DMS79 (cell line): Measurements from ENCODE around the gene TMEM212.
"Not testable (repeated sequence)": the region's sequence is repeated elsewhere in the genome, so short reads cannot be mapped to it uniquely, and the experiment has no call there.

Experiments used
- DNase-seq: peaks from one replicate; lab custom pipeline; 2025; lab: John Stamatoyannopoulos, UW

The TMEM212 gene

DNA sequence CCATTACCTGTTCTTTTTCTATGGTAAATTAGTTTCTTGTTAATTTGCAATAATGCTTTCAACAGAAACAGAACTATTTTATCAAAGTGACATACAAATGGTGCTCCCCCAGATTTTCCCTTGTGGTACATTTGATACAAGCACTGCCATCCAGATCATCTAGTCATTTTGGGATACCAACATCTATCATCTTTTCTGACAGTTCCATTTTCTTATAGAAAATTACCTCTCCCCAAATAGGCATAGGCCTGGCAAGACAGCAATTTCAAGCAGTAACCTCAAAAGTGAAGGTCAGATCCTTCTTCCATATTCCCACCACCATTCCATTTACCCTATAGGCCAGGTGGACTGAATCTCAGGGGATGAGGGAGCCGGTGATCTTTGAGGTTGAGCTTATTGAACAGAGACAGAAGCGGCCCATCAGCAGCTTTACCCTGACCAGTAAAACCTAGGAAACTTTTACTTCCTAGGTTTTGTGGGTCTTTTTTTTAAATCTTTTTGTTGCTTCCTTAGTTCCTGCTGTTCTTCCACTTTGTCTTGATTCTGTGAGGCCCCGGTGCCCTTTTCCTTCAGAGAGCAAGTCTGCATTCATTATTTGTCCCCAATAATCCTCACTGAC lies 29.8 kb upstream of the TMEM212 start:
- DNase-seq: no peak

DNA sequence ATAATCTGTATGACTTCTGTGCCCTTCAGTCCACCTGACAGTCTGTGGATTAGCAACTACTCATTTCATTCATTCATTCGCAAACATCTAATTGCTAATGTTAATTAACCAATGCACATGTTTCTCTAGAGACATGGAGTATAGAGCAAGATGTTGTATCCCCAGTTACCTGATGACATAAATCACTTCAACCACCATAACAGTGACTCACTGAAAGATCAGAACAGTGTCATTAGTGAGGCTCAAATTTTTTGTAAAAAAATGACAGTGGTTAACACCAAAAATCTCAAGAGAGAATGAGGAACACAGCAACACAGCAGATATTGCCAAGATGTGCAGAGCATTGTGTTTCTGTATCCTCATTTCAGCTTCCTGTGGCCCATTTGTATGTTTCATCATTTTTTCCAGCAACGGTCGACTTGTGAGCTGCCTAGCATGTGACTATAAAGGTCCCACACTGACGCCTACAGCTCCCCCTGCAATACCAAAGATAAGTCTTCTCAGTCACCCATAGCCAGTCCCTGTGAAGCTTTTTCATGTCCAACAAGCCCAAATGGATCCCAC lies 29.2 kb upstream of the TMEM212 start:
- no peak for DNase-seq

DNA sequence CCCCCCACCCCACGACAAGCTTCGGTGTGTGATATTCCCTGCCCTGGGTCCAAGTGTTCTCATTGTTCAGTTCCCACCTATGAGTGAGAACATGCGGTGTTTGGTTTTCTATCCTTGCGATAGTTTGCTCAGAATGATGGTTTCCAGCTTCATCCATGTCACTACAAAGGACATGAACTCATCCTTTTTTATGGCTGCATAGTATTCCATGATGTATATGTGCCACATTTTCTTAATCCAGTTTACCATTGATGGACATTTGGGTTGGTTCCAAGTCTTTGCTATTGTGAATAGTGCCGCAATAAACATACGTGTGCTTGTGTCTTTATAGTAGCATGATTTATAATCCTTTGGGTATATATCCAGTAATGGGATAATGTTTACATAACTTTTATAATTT lies 28.5 kb upstream of the TMEM212 start:
- not testable (repeated sequence) for DNase-seq

DNA sequence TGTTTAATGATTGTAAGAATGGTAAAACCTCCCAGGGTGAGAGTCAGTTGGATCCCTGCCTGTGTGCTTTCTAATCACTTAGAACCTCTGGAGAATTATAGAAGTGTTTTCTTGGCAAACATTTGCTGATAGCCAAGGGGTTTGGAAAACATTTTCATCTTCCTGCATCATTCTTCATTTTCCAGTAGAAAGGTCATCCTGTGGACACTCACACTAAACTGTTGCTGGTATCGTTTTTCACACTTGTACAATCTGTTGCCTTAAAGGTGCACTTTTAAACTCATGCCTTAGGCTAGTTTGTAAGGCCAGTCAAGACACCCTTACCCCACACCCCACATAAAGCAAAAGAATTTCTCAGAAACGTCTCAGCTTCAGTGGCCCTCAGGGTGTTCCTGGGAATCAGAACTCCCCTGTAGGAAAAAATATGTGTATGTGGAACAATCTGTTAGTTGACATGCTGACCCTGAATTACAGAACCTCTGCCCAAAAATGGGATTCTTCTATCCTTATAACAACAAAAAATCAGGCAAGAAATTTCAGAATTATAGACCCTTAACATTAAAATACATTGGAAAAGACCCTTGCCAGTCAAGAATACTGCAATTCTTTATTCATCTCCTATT lies 27.1 kb upstream of the TMEM212 start:
- DNase-seq: no peak

DNA sequence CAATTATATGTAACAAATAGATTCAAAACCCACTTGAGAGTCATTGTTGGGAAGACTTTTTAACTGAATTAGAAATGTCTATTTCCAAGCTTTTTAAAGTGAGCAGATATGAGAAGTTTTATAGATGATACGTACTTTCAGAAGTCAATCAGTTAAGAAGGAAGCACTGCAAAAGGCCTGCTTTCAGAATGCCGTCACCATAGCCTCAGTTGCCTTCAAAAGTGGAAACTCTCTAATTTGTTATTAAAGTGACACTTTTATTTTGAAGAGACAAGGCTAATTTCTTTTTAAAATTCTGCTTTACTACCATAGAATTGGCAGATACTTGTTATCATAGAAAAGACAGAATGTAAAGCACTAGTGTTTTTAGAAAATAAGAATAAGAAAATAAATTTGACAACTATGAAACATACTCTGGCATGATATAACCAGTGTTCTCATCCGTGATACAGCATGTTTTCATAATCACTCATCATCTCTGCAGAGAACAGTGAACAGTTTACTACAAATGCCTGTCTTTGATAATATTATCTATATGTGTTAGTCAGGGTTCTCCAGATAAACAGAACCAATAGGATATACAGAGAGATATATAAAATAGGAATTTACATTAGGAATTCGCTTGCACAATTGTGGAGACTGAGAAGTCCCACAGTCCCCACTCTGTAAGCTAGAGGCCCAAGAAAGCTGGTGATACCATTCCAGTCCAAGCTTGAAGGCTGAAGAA lies 25.9 kb upstream of the TMEM212 start:
- DNase-seq: no peak

DNA sequence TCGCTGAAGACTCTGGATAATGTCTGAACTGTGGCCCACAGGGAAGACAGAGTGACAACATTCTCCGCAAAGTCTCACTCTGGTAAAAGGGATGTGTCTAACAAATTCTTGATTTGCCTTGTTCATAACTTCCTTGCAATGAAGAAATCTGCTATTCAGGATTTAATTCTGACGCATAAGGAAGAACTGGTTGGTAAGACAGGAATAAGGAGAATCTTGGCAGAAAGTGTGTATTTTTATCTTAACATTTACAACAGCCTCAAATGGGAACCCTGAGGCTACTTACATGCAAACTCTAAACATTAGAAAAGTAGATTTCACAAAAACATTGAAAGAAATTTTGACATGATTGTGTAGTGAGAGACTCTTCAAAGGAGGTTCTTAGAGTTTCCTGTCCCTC lies 22.1 kb upstream of the TMEM212 start:
- DNase-seq: no peak

DNA sequence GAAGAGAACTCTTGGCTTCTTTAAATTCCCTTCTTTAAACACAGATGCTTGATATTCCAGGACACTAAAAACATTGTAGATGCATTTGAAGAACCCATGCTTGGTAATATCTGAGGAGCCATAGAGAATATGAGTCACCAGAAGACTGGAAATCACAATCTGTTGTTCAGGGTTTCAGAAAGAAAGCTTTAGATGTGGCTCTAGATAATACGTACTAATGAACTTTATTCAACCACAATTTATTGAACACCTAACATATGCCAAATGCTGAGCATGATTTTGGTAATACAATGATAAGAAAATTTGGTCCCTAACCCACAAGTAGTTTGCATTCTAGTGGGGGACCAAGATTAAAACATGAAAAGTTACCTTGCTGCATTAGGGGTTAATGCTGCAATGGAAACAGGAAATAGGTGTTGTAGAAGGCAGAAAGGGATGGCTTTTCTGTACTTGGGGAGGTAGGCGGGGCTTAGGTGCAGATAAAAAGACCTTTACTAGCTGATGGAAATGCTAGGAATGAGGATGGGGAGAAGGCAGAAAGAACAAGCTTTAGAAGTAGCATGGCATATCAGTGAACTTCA lies 21.3 kb upstream of the TMEM212 start:
- DNase-seq: no peak

DNA sequence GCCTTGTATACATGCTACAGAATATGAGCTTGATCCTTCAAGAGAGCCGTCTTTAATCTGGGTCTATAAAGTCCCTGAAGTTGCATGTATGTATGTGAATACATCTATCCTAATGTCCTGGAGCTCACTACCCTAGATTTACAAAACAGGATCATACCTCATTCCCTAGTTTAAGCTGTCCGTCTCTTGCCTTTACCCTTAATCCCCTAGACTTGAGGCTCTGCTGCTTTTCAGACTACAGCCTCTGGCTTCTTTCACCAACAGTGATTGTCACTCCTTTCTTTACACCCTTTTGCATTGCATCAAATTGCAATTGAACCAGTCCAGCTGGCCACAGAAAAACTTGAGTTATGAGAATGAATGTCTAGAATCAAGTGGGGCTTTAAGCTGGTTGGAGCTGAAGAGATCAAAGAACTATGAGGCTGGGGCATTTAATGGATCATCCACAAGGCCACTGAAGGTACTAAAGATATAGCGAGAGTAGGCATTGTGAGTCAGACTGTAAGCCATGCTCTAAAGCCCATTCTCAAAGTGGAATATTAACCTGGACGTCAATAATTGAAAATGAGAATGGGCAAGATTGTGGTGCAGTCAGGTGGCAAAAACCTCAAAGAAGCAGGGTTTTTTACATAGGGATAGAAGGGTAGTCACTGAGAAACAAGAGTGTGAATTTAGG lies 20.6 kb upstream of the TMEM212 start:
- DNase-seq: no peak

DNA sequence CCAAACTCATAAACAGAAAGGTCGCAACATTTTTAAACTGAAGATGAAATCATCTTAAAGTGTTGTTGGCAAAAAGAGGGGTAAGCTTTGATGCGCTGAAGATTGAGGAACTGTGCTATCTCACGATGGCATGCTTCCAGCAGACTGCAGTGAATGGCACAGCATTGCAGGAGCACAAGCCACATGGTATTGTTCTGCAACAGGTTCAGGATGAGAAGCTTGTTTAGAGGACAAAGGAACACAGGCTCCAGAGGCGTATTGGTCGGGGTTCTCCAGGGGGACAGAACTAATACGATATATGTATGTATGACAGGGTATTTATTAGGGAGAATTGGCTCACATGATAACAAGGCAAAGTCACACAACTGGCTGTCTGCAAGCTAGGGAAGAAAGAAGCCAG lies 19.0 kb upstream of the TMEM212 start:
- no peak for DNase-seq

DNA sequence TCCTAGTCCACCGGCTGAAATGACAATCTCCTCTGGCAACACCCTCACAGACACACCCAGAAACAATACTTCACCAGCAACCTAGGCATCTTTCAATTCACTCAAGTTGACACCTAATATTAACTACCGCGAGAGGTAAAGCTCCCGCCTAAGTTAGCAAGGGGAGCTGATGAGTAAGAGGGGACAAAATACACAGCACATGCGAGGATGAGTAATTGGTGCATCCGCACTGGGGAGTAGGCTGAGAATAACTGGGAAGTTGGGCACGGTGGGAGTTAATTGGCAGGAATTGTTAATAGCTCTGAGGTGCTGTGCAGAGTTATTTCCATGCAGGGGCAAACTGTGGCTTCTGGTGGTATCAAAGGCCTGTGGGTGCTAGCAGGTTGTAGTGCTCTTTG lies 18.3 kb upstream of the TMEM212 start:
- DNase-seq: no peak

DNA sequence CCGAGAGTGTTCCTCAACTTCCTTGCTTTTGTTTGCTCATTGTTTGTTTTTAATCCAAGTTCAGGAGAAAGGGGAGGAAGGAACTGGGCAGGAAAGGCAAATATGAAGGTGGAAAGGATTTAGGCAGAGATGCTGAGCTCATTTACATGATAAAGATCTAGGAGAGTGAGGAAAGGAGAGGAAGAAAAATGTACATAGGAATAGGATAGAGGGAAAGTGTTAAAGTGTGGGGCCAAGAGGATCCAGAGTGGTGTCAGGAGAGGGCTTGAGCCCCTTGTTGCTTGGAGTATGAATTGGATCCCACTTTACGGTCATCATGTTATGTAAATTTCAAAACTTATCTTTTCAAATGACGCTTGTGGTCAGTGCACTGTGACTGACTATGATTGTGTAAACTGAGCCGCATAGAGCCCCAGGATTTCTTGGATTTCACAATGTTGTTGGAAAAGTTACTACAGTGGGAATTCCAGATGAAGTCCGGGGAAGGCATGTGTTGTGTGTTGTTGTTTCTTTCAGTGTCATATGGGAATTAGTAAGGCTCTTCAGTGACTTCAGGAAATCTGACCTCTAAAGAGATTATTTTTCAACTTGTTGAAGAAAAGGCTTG lies 17.8 kb upstream of the TMEM212 start:
- no peak for DNase-seq

DNA sequence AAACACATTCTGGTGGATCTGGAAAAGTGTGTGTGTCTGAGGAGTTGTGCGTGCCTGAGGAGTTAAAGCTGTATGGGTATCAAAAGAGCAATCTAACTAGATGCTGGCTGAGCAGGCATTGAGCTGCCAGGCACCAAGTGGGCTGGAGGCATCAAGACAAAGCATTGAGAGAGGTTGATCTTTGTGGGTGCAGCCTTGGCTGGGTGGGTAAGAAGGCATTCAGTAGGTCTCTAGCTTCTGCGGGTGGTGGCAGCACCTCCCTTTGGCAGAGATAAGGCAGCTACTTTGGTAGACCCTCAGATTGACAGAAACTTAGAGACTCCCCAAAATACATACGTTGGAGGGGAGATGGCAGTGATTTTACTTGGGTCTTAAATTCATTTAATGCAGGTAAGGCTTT lies 15.8 kb upstream of the TMEM212 start:
- DNase-seq: no peak

DNA sequence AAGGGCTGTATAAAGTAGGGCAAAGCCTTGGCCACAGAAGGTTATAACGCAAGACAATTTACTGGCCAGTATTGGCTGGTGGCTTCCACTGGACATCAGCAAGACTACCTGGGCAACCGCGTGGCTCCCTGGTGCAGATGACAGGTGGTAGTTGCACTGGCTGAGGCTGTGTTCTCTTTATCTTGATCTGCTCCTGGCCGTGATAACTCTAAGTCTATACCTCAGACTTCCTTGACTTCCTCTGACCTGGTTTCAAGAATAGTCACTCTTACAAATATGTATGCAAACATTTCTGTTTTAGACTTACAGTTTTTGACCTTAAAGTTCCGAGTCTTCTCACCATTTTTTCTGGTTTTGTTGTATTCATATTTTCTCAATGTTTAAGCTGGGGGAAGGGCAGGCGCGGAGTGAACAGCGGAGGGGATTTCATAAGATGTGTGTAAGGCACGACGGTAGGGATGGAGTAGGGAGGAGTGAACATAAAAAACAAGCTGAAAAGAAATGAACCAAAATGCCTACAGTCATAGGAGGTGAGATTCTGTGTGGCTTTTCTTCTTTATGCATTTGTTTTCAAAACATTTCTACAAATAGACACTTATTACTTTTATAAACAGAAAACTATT lies 15.2 kb upstream of the TMEM212 start:
- DNase-seq: no peak

DNA sequence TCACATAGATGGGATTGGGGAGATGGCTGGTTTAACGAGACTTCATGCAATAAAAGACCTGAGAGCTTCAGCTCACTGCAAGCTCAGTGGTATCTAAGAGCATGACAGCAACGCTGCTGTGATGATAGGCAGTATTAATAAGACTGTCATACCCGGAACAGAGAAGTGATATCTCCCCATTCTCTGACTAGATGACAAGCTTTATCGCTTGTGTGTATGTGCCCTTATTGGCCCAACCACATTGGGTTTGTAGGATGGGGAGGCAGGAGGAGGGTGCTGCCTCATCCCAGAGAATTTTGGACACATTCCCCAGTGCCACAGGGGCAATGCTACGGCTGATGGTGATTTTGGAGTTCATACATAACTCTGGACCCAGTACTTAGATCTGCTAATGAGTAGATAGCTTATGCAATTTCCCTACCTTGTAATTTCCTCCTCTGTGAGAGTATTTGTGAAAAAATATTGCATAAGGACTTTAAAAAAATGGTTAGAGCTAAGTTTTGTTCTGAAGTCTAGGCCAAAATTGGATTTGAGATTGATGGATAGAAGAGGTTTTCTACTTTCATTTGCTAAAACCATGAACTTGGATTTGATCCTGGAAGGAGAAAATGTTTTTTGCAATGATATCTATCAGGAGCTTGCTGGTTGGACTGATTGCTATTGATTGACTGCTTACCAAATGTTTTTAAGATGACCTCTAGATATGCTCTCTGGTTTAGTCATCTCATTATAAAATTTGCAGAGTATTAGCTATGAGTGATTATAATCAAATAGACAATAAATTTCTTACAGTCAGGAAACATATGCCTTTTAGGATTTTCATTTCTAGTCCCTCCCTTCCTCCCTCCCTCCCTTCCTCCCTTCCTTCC lies 14.0 kb upstream of the TMEM212 start:
- no peak for DNase-seq

DNA sequence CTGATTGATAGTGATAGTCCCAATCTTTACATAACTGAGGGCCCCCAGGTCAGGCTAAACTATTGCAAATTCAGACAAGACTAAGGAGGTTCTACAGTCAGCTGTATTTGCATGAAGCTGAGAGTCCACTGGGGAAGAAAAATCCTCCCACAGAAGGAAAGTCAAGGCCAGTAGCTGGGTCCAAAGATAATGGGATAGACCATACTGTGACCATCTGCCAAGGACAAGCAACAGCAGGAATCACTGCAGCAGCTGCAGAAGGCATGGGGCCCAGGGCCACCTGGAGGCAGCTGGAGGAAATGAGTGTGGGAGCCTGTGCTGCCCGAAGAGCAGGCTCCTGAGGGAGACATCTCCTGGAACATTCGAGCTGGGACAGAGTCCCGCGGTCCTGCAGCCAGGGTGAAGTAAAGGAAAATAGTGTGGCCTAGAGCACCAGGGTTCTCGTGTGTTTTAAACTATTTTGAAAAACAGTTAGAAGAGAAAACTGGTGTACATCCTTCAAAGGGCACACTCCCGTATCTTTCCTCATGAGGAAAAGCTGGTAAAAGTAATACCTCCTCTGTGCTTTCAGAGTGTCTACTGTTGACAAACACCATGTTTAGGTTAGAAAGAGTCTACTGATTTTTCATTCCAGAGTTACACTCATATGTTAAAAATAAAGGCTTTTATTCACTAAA lies 13.2 kb upstream of the TMEM212 start:
- no peak for DNase-seq

DNA sequence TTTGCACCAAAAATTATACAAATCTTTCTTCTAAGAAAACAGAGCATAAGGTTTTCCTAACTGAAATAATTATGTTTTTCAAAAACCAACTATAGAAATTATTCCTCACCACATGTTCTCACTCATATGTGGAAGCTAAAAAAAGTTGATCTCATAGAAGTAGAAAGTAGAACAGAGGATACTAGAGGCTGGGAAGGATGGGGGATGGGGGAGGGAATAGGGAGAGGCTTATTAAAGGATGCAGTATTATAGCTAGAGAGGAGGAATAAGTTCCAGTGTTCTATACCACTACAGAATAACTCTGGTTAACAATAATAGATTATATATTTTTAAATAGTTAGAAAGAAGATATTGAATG lies 12.7 kb upstream of the TMEM212 start:
- no peak for DNase-seq

DNA sequence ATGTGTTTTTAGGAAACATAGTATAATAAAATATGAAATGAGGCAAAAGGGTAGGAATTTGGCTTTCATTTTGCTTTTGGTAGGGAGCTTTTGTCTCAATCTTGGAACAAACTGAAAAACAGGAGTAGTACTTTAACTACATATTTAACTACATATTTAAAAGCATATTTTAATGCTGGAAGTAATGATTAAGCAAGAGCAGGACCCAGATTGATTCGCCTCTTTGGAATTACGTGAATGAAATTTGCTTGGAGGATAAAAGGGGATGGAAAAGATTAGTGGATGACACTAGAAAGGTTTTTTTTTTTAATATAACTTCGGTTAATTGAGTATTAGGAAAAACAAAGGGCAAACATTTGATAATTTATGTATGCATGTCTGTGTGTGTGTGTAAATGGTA lies 11.2 kb upstream of the TMEM212 start:
- no peak for DNase-seq

DNA sequence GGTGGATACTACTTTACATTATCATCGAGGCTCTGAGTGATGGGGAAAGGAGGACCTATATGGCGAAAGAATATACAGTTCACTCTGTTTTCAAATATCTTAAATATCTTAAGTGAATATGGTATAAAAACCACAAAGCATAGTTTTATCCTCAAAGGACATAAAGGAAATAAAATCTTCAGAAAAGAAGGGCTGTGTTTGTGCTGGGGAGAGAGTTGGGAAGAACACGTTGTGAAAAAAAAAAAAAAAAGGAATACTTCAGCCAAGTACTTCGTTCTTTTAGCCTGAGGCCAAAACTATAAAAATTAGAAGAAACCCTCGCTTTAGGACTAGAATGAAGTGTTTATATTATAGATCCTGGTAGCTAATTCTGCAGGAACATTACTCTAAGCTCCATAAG lies 10.2 kb upstream of the TMEM212 start:
- no peak for DNase-seq

DNA sequence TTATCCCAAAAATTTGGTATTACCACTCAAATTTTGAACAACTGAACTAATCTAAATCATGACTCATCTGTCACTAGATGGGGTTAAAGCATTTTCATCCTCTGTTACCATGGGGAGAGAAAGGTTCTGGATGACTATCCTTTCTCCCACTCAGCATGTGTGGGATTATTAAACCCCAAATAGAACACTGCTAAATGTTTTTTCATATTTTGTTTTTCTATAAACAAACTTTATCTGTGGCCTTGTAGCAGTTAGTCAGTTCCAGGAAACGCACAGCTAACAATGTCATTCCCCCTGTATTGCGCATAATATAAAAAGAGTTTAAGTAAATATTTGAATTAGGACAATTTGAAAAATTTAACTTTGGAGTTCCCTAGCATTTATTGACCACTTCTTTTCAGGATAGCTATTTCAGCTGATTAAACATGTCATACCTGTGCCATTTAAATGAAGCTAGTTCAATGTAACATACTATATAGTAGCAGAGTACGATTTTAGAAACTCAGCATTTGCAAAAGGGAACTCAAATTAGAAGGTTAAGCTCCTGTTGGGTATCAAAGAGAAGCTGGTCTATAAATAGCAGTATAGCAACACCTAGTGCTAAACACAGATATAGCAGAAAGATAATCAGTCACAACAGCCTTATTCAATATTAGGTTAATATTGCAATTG lies 9.2 kb upstream of the TMEM212 start:
- peak; percentile 2 for DNase-seq

DNA sequence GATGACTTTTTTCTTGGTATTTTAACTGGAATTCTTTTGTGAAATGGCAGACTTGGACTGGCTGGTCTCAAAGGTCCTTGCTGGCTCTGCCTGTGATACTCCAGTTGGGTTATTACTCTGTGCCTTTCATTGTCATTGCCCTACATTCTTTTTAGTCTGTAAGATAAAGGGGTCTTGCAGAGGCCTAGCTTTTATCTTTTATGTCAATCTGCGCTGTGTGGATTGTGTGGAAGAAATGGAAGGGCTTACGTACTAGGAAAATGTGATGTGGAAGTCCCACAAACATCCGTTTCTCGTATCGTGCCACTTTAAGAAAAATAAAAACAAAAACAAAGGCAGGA lies 8.7 kb upstream of the TMEM212 start:
- DNase-seq: no peak
